ENCODE measurements around the gene EPX. TPM values are rescaled to one million over a fixed set of nuclear protein-coding genes. Genes with fewer than 3 reads are reported as not detected.

The EPX gene
- total RNA-seq, 4 donors from 2014 or later: not detected

DNA sequence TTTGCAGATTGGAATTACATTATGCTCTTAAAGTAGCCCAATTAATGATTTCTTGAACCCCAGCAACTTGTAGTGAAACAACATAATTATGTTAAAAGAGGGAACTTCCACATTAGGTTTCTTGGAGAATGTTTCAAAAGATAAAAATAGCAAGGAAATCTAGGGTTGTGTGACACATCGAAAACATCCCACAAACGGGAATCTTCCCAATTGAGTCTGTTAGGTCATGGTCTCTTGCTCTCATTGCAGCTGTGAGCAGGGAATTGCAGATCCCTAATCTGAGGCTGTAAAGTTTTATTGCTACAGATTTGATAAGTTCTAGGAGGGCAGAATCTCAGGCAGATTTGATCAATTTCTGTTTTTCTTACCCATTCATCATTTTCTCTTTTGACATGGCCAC, 39.1 kb downstream of the EPX start:
- 39 to 47% methylated on average over 2 of the region's 2 CpGs for WGBS, 2 donors
- intact Hi-C loops (cut with DNase I; ENCODE audit: low total_unique reads): no loop called here
- no peak overlapping the region for H3K4me3 ChIP-seq (ENCODE audit: low read depth, poor library complexity, severe bottlenecking)
- TF ChIP-seq CTCF (IDR thresholded peaks at IDR 0.05): no peak
- TF ChIP-seq POLR2A (IDR thresholded peaks at IDR 0.05): no peak
- no peak for DNase-seq (ENCODE audit: low spot score in 2 of 2)

GRCh38 chr17:58232707-58233156, 40.2 kb downstream of the EPX start:
- H3K4me3 ChIP-seq (ENCODE audit: low read depth, poor library complexity, severe bottlenecking): no peak overlapping the region
- 52 to 62% methylated on average over 12 of the region's 12 CpGs for WGBS, 2 donors
- intact Hi-C loops (cut with DNase I; ENCODE audit: low total_unique reads): no loop called here
- TF ChIP-seq POLR2A (IDR thresholded peaks at IDR 0.05) (no peak), CTCF (IDR thresholded peaks at IDR 0.05) (no peak)
- no peak for DNase-seq (ENCODE audit: low spot score in 2 of 2)

GRCh38 chr17:58233543-58233942, 41.0 kb downstream of the EPX start:
- no peak for DNase-seq (ENCODE audit: low spot score in 2 of 2)
- WGBS, 2 donors: 71 to 86% methylated on average over 3 of the region's 3 CpGs
- TF ChIP-seq CTCF (IDR thresholded peaks at IDR 0.05) (no peak), POLR2A (IDR thresholded peaks at IDR 0.05) (no peak)
- intact Hi-C loops (cut with DNase I; ENCODE audit: low total_unique reads): no loop called here
- H3K4me3 ChIP-seq (ENCODE audit: low read depth, poor library complexity, severe bottlenecking): no peak overlapping the region

DNA sequence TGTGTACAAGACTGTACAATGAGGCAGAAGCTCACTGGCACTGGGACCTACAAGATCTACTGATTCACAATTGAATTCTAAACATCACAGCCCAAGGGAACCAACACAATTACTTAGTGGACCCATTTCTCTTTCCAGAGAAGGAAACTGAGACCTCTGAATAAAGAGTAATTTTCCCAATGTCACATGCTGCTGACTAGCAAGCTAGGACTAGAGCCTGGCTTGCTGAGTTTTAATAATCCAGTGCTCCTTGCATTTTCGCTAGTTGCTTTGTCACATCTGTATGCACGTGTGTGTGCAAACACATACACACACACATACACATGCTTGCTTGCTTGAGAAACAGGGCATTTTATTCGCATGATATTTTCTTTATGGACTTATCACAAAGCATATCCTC, 42.0 kb downstream of the EPX start:
- intact Hi-C loops (cut with DNase I; ENCODE audit: low total_unique reads): no loop called here
- TF ChIP-seq POLR2A (IDR thresholded peaks at IDR 0.05) (no peak), CTCF (IDR thresholded peaks at IDR 0.05) (no peak)
- 85 to 86% methylated on average over 3 of the region's 3 CpGs for WGBS, 2 donors
- DNase-seq (ENCODE audit: low spot score in 2 of 2): no peak
- no peak overlapping the region for H3K4me3 ChIP-seq (ENCODE audit: low read depth, poor library complexity, severe bottlenecking)

DNA sequence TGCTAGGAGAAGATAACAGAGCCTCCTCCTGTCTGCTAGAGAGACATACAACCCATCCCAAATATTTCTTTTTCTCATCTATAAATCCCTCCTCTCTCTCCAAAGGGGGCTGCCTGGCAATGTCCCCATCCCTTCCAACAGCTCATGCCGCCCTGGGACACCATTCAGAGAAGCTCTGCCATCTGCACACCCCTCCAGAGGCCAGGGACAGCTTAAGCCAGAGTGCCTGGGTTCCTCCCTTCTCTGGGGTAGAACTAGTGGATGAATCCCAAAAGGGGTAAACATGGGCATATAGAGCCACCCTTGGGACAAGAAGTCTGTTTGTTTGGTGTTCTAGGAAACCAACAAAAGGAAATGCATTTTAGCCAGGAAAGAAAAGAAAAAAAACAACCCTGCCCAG, 43.3 kb downstream of the EPX start:
- TF ChIP-seq POLR2A (IDR thresholded peaks at IDR 0.05) (no peak), CTCF (IDR thresholded peaks at IDR 0.05) (no peak)
- 67 to 68% methylated on average over 1 of the region's 1 CpG for WGBS, 2 donors
- intact Hi-C loops (cut with DNase I; ENCODE audit: low total_unique reads): no loop called here

DNA sequence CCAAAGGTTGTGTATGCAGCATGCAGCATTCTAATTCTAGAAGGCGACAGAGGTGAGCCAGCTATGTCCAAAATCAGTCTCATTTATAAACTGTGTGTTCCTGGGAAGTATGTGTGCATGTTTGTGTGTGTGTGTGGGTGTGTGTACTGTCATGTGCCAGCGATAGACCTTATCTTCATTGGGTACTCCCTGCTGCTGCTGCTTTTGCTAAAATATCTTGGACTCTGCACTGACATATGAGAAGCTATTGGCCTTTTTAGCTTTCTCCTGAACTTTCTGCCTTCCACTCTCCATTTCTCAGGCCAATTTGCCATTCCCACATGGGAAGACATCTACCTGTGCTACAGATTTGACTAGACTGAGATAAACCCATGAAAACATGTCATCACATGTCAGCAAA, 43.9 kb downstream of the EPX start:
- H3K4me3 ChIP-seq (ENCODE audit: low read depth, poor library complexity, severe bottlenecking): no peak overlapping the region
- no peak for DNase-seq (ENCODE audit: low spot score in 2 of 2)
- intact Hi-C loops (cut with DNase I; ENCODE audit: low total_unique reads): no loop called here
- 55 to 56% methylated on average over 2 of the region's 2 CpGs for WGBS, 2 donors
- TF ChIP-seq CTCF (IDR thresholded peaks at IDR 0.05) (no peak), POLR2A (IDR thresholded peaks at IDR 0.05) (no peak)

More for the DNA sequence above, 43.3 kb downstream of the EPX start:
- DNase-seq (ENCODE audit: low spot score in 2 of 2): no peak
- H3K4me3 ChIP-seq (ENCODE audit: low read depth, poor library complexity, severe bottlenecking): no peak overlapping the region
